Body of pancreas (tissue), 4 donors: ENCODE data around the gene GJC2. TPM values are rescaled to one million over a fixed set of nuclear protein-coding genes. Genes with fewer than 3 reads are reported as not detected.

Source experiments
- ATAC-seq: fragments of 150-250 bp; one replicate; pipeline ENCODE4 v1.9.1; 2016
- DNase-seq, 4 donors: peaks; one replicate each; pipeline ENCODE4 v3.0.0-alpha.2; 2019
- H3K27ac ChIP-seq, 4 donors: fragments of 200-600 bp; sonication (generic); 1 replicate in 3 of 4; 2 replicates in 1 of 4; pipeline versions ENCODE4 v1.5.1 to v1.6.1; 2016 to 2019; ENCODE audit warnings: mild to moderate bottlenecking in 1 of 4, mixed read lengths in 1 of 4, moderate library complexity in 1 of 4
- H3K27me3 ChIP-seq, 2 donors: fragments of 200-600 bp; sonication (generic); one replicate each; pipeline ENCODE4 v1.6.0; 2016; ENCODE audit warnings: mild to moderate bottlenecking in 1 of 2
- H3K36me3 ChIP-seq, 2 donors: fragments of 200-600 bp; sonication (generic); replicated peaks in 1 of 2; 2 replicates each; pipeline ENCODE4 v1.5.1; 2016; ENCODE audit warnings: low read depth in 2 of 2; ENCODE audit not compliant: insufficient read depth in 1 of 2
- H3K4me1 ChIP-seq: fragments of 200-600 bp; sonication (generic); one replicate; pipeline ENCODE4 v1.6.0; 2016
- H3K4me3 ChIP-seq, 2 donors: fragments of 200-600 bp; sonication (generic); 1 replicate in 1 of 2; 2 replicates in 1 of 2; pipeline ENCODE4 v1.5.1; 2016 to 2019
- H3K9me3 ChIP-seq, 3 donors: fragments of 200-600 bp; sonication (generic); 1 replicate in 2 of 3; 2 replicates in 1 of 3; pipeline ENCODE4 v1.5.1; 2016
- CTCF ChIP-seq, 7 experiments: fragments of 450-650 bp in 4 of 7; fragments of 200-600 bp in 3 of 7; sonication (generic) in 3 of 7; IDR thresholded peaks; one replicate each; pipeline ENCODE4 v1.5.1; 2016 to 2019; ENCODE audit warnings: antibody characterized with exemption in 7 of 7
- POLR2A ChIP-seq, 3 donors: fragments of 450-650 bp; IDR thresholded peaks; one replicate each; pipeline ENCODE4 v1.6.1; 2016; ENCODE audit warnings: antibody characterized with exemption in 3 of 3, mild to moderate bottlenecking in 2 of 3
- WGBS, 2 donors: methylation state at CpG; one replicate each; pipeline ENCODE4 v1.1.5; 2017; 5-methylcytosine and 5-hydroxymethylcytosine counted together
- intact Hi-C: fragments of 100-400 bp; cut with DNase I; formaldehyde crosslinking; loops from one replicate; pipeline ENCODE4 v1.15.1; 2023
- total RNA-seq, 2 donors: library from RNA; depleted of rRNA; stranded (reverse); fragments of >200 nt; gene quantifications; one replicate each; pipeline ENCODE4 v1.1.0, GENCODE V29; 2016

The GJC2 gene
- total RNA-seq, 2 donors from 2014 or later, result 0.33 to 1.6 TPM

- TF ChIP-seq POLR2A (IDR thresholded peaks at IDR 0.05) (no peak), CTCF (IDR thresholded peaks at IDR 0.05) (no peak)
- Histone ChIP-seq H3K4me3 (no peak overlapping the region), H3K27me3 (no peaks in the 10 kb centered on the region), H3K9me3 (no peaks in the 10 kb centered on the region), H3K4me1 (peaks cover 28% of the 10 kb centered on the region), H3K36me3 (no peaks in the 10 kb centered on the region), H3K27ac (peak overlapping the region in 2 of 4 donors; percentile 38 to 70)
- DNase-seq (peak in 1 of 4 donors; percentile 11), ATAC-seq (no peak)
- 87 to 88% methylated on average over 10 of the region's 10 CpGs for WGBS, 2 donors
- intact Hi-C loops, result no loop called here
Measured at GRCh38 chr1:228163776-228164519, 14.2 kb downstream of the GJC2 start.

GRCh38 chr1:228164561-228165371 is 15.0 kb downstream of the GJC2 start:
- no peaks in the 10 kb centered on the region for H3K27me3 ChIP-seq
- peaks cover 28% of the 10 kb centered on the region for H3K4me1 ChIP-seq
- no peak overlapping the region for H3K4me3 ChIP-seq
- ATAC-seq (peak; percentile 0), DNase-seq (peak in 2 of 4 donors; percentile 15 to 28)
- TF ChIP-seq CTCF (IDR thresholded peaks at IDR 0.05) (no peak), POLR2A (IDR thresholded peaks at IDR 0.05) (no peak)
- no peaks in the 10 kb centered on the region for H3K9me3 ChIP-seq
- peak overlapping the region; percentile 97 to 99 (median 98) for H3K27ac ChIP-seq
- 40 to 47% methylated on average over 20 of the region's 20 CpGs for WGBS, 2 donors
- intact Hi-C loops, result no loop called here
- H3K36me3 ChIP-seq, result no peaks in the 10 kb centered on the region

GRCh38 chr1:228165372-228166169 is 15.8 kb downstream of the GJC2 start, which contains the start of gene IBA57:
Gene IBA57, plus strand, starts transcription at chr1:228165804. Its CDS starts 13 bp downstream, at chr1:228165817.
- TF ChIP-seq CTCF (IDR thresholded peaks at IDR 0.05) (peak; percentile 90 to 100 (median 95)), POLR2A (IDR thresholded peaks at IDR 0.05) (peak; percentile 59 to 97 (median 80))
- Histone ChIP-seq H3K4me3 (peak within 1 kb of the TSS; percentile 35 to 41), H3K36me3 (no peaks in the 10 kb centered on the region), H3K4me1 (peaks cover 28% of the 10 kb centered on the region), H3K27ac (peak within 1 kb of the TSS; percentile 97 to 99 (median 98)), H3K27me3 (no peaks in the 10 kb centered on the region), H3K9me3 (no peaks in the 10 kb centered on the region)
- ATAC-seq (peak; percentile 90), DNase-seq (peak; percentile 100)
- intact Hi-C loops, result no loop called here
- 0% methylated on average over 4 to 39 of the region's 93 CpGs for WGBS, 2 donors

GRCh38 chr1:228166170-228166936 is 16.6 kb downstream of the GJC2 start:
- Histone ChIP-seq H3K4me3 (peak overlapping the region; percentile 35 to 41), H3K9me3 (no peaks in the 10 kb centered on the region), H3K27ac (peak overlapping the region; percentile 97 to 99 (median 98)), H3K27me3 (no peaks in the 10 kb centered on the region), H3K36me3 (no peaks in the 10 kb centered on the region), H3K4me1 (peaks cover 28% of the 10 kb centered on the region)
- intact Hi-C loops, result no loop called here
- TF ChIP-seq POLR2A (IDR thresholded peaks at IDR 0.05), result peak in 1 of 3 donors; percentile 6
- TF ChIP-seq CTCF (IDR thresholded peaks at IDR 0.05), result peak in 5 of 7 experiments; percentile 10 to 52 (median 42)
- peak; percentile 56 to 72 (median 66) for DNase-seq
- WGBS, 2 donors, result 14 to 21% methylated on average over 10 to 18 of the region's 26 CpGs
- ATAC-seq, result peak; percentile 0
